ENCODE results near the gene GAN.
"Not testable (repeated sequence)": the region's sequence is repeated elsewhere in the genome, so short reads cannot be mapped to it uniquely, and the experiment has no call there.

Gene GAN

DNA sequence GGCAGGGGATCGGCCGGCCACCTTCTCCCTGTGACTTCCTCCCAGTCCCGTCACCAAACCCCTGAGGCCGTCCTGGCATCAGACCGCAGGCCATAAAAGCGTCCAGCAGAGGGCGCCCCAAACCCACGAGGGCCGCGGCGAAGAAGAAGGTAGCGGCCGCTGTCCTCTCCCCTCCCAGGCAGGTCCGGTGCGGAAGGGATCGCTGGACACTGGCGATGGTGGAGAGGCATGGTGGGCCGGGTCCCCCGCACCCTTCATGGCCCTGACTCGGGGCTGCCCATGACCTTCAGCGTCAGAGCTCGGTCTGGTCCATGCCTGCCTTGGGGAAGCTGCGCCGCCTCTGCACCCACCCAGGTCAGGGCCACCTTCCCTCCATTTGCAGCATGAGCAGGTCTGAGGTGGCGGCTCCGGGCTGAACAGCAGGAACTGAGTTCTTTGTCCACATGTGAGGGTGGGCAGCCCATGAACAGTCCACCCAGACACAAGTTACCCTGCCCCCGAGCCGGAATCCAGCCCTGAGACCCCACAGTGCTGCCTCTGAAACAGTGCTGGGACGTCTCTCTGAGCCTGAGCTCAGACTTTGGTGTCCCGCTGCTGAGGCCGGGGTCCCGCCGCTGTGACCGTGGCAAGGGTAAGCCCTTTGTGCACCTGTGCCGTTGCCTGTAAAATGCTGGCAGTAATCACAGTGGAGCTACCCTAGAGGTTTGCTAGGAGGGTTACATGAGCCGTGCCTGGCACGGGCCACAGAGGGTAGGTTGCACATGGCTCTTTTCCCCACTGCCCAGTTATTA lies 89.0 kb downstream of the GAN start:
- Histone ChIP-seq H3K27me3 (ENCODE audit: control insufficient read depth in 5 of 5, insufficient read depth in 4 of 5, low read length in 5 of 5) (peaks cover 0 to 6% (median 2%) of the 10 kb centered on the region in 5 donors), H3K27ac (ENCODE audit: low read depth, low read length) (no peak overlapping the region)

GRCh38 chr16:81405002-81405401 lies 90.2 kb downstream of the GAN start:
- peaks cover 2 to 18% (median 11%) of the 10 kb centered on the region in 5 donors for H3K4me1 ChIP-seq (ENCODE audit: control insufficient read depth in 5 of 5, insufficient read depth in 5 of 5, low read length in 5 of 5)
- not testable (repeated sequence) for H3K36me3 ChIP-seq (ENCODE audit: control insufficient read depth in 5 of 5, insufficient read depth in 5 of 5, low read length in 5 of 5); H3K9me3 ChIP-seq (ENCODE audit: control insufficient read depth in 5 of 5, low read length in 5 of 5); H3K27me3 ChIP-seq (ENCODE audit: control insufficient read depth in 5 of 5, insufficient read depth in 4 of 5, low read length in 5 of 5); H3K4me3 ChIP-seq (ENCODE audit: low read depth in 1 of 5, low read length in 5 of 5); H3K27ac ChIP-seq (ENCODE audit: low read depth, low read length); H3K9ac ChIP-seq (ENCODE audit: low read length in 5 of 5)

More for the DNA sequence above, 89.0 kb downstream of the GAN start:
- Histone ChIP-seq H3K4me1 (ENCODE audit: control insufficient read depth in 5 of 5, insufficient read depth in 5 of 5, low read length in 5 of 5) (peaks cover 2 to 18% (median 11%) of the 10 kb centered on the region in 5 donors), H3K9me3 (ENCODE audit: control insufficient read depth in 5 of 5, low read length in 5 of 5) (peaks cover 0 to 11% (median 9%) of the 10 kb centered on the region in 5 donors), H3K9ac (ENCODE audit: low read length in 5 of 5) (peak overlapping the region in 2 of 5 donors; percentile 2 to 7), H3K4me3 (ENCODE audit: low read depth in 1 of 5, low read length in 5 of 5) (peak overlapping the region in 2 of 5 donors; percentile 50 to 60), H3K36me3 (ENCODE audit: control insufficient read depth in 5 of 5, insufficient read depth in 5 of 5, low read length in 5 of 5) (no peaks in the 10 kb centered on the region)

- Histone ChIP-seq H3K9me3 (ENCODE audit: control insufficient read depth in 5 of 5, low read length in 5 of 5) (no peaks in the 10 kb centered on the region), H3K27me3 (ENCODE audit: control insufficient read depth in 5 of 5, insufficient read depth in 4 of 5, low read length in 5 of 5) (peaks cover 0 to 8% (median 2%) of the 10 kb centered on the region in 5 donors), H3K9ac (ENCODE audit: low read length in 5 of 5) (no peak overlapping the region), H3K27ac (ENCODE audit: low read depth, low read length) (no peak overlapping the region), H3K36me3 (ENCODE audit: control insufficient read depth in 5 of 5, insufficient read depth in 5 of 5, low read length in 5 of 5) (no peaks in the 10 kb centered on the region), H3K4me3 (ENCODE audit: low read depth in 1 of 5, low read length in 5 of 5) (no peak overlapping the region), H3K4me1 (ENCODE audit: control insufficient read depth in 5 of 5, insufficient read depth in 5 of 5, low read length in 5 of 5) (peaks cover 2 to 17% (median 11%) of the 10 kb centered on the region in 5 donors)
Observed at GRCh38 chr16:81405702-81406113, 90.9 kb downstream of the GAN start.

GRCh38 chr16:81408409-81408950 lies 93.7 kb downstream of the GAN start:
- Histone ChIP-seq H3K9ac (ENCODE audit: low read length in 5 of 5) (no peak overlapping the region), H3K36me3 (ENCODE audit: control insufficient read depth in 5 of 5, insufficient read depth in 5 of 5, low read length in 5 of 5) (no peaks in the 10 kb centered on the region), H3K9me3 (ENCODE audit: control insufficient read depth in 5 of 5, low read length in 5 of 5) (no peaks in the 10 kb centered on the region), H3K4me1 (ENCODE audit: control insufficient read depth in 5 of 5, insufficient read depth in 5 of 5, low read length in 5 of 5) (peaks cover 2 to 9% (median 6%) of the 10 kb centered on the region in 5 donors), H3K27ac (ENCODE audit: low read depth, low read length) (no peak overlapping the region), H3K4me3 (ENCODE audit: low read depth in 1 of 5, low read length in 5 of 5) (no peak overlapping the region), H3K27me3 (ENCODE audit: control insufficient read depth in 5 of 5, insufficient read depth in 4 of 5, low read length in 5 of 5) (peaks cover 0 to 3% (median 0%) of the 10 kb centered on the region in 5 donors)

DNA sequence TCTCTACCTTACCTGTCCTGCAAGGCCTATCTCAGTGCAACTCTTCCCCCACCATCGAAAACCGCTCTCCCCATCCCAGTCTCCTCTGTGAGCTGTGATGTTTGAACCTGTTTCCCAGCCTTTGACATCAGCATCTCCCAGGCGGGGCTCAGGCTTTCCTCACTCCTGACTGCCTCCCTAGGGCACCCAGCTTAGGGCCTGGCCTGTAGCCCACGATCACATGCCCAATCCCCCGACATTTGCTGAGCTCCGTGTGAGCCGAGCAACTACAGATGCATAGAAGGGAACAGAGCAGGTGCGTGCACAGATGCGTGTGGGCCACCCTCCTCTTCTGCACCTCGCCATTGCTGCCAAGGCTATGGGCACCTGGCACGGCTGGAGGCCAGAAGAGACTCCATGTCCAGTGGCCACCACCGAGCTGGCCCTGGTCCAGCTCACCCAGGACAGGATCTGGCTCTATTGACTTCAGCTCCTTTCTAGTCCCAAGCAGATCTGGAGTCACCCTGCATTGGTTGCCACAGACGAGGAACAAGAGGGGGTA lies 94.3 kb downstream of the GAN start:
- Histone ChIP-seq H3K27ac (ENCODE audit: low read depth, low read length) (no peak overlapping the region), H3K4me1 (ENCODE audit: control insufficient read depth in 5 of 5, insufficient read depth in 5 of 5, low read length in 5 of 5) (peaks cover 0 to 3% (median under 1%) of the 10 kb centered on the region in 5 donors), H3K9ac (ENCODE audit: low read length in 5 of 5) (no peak overlapping the region), H3K4me3 (ENCODE audit: low read depth in 1 of 5, low read length in 5 of 5) (no peak overlapping the region), H3K27me3 (ENCODE audit: control insufficient read depth in 5 of 5, insufficient read depth in 4 of 5, low read length in 5 of 5) (peaks cover 0 to 3% (median 0%) of the 10 kb centered on the region in 5 donors), H3K36me3 (ENCODE audit: control insufficient read depth in 5 of 5, insufficient read depth in 5 of 5, low read length in 5 of 5) (no peaks in the 10 kb centered on the region), H3K9me3 (ENCODE audit: control insufficient read depth in 5 of 5, low read length in 5 of 5) (no peaks in the 10 kb centered on the region)

DNA sequence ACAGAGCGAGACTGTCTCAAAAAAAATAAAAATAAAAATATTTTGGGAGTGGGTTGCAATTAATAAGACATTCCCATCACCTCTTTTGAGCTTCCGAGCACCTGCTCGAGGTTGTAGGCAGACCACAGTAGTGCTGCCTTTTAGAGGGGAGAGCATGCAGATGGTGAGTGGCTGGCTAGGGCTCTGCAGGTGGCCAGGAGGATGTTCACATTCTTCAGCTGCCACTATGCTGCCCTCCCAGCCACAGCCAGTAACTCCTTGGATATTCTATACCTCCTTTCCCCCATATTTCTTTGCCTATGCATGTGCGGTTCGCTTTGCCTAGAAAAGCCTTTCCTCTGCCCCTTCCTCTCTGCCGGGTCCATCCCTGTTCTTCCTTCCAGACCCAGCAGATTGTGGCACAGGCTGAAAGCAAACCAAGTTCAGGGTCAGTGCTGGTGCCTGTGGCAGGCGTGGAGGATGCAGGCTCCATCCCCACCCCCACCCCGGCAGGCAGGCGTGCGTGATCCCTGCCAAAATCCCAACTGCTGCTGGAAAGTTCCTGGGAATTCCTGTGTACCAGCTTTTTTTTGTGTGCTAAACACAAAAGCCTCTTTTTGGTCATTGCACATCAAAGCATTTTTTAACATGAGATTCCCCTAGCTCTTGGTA lies 96.0 kb downstream of the GAN start:
- no peak overlapping the region for H3K4me3 ChIP-seq (ENCODE audit: low read depth in 1 of 5, low read length in 5 of 5)
- H3K27ac ChIP-seq (ENCODE audit: low read depth, low read length) = no peak overlapping the region
- peaks cover 0 to 5% (median 2%) of the 10 kb centered on the region in 5 donors for H3K27me3 ChIP-seq (ENCODE audit: control insufficient read depth in 5 of 5, insufficient read depth in 4 of 5, low read length in 5 of 5)
- no peaks in the 10 kb centered on the region for H3K36me3 ChIP-seq (ENCODE audit: control insufficient read depth in 5 of 5, insufficient read depth in 5 of 5, low read length in 5 of 5)
- H3K9me3 ChIP-seq (ENCODE audit: control insufficient read depth in 5 of 5, low read length in 5 of 5) = no peaks in the 10 kb centered on the region
- H3K9ac ChIP-seq (ENCODE audit: low read length in 5 of 5) = no peak overlapping the region
- peaks cover 0 to 3% (median 0%) of the 10 kb centered on the region in 5 donors for H3K4me1 ChIP-seq (ENCODE audit: control insufficient read depth in 5 of 5, insufficient read depth in 5 of 5, low read length in 5 of 5)

DNA sequence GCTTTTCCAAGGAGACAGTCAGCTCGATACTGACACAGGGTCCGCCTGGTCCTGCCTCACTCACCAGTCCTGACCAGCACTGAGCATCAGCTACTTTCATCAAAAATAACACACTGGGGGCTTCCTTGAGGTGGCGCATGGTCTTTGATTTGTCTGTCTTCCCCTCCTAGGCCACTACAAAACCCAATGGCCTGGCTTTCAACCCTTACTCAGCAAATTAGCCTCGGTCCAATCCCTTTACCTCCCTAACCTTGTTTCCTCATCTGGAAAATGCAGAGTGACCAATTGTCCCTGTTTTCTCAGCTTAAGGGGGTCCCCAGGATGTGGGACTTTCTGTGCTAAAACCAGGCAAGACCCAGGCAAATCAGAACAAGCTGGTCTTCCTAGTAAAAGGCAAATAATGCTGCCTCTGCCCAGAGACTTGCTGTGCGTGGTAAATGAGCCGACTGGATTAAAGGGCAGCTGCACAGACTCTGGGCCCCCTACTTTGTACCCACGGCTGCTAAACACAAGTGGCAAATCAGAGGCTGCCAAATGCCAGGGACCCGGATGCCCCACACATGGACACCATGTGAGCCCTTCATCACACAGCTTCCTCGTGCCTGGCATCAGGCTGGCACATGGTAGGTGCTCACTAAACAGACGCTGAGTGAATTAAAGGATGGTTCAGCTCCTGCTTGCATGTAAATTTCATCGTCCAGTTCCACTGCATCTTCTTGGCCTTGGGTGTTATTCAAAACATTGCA lies 98.7 kb downstream of the GAN start:
- Histone ChIP-seq H3K27ac (ENCODE audit: low read depth, low read length) (no peak overlapping the region), H3K4me1 (ENCODE audit: control insufficient read depth in 5 of 5, insufficient read depth in 5 of 5, low read length in 5 of 5) (no peaks in the 10 kb centered on the region), H3K9me3 (ENCODE audit: control insufficient read depth in 5 of 5, low read length in 5 of 5) (no peaks in the 10 kb centered on the region), H3K9ac (ENCODE audit: low read length in 5 of 5) (no peak overlapping the region), H3K4me3 (ENCODE audit: low read depth in 1 of 5, low read length in 5 of 5) (no peak overlapping the region), H3K27me3 (ENCODE audit: control insufficient read depth in 5 of 5, insufficient read depth in 4 of 5, low read length in 5 of 5) (peaks cover 0 to 9% (median 4%) of the 10 kb centered on the region in 5 donors), H3K36me3 (ENCODE audit: control insufficient read depth in 5 of 5, insufficient read depth in 5 of 5, low read length in 5 of 5) (no peaks in the 10 kb centered on the region)

DNA sequence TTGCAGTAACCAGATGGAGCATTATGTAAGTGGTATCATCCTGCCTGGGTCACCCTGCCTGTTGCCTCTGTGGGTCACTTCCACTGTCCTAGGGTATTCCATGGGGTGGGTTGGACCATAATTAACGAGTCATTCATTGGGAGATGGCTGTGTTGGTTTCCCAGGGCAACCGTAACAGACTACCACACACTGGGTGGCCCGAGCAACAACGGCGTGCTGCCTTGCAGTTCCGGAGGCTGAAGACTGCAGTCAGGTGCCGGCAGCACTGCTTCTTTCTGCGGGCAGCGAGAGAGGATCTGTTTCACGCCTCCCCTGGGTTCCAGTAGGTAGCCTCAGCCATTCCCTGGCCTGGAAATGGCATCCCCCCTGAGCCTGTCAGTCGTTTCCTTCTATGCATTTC lies 101.0 kb downstream of the GAN start:
- Histone ChIP-seq H3K4me3 (ENCODE audit: low read depth in 1 of 5, low read length in 5 of 5) (no peak overlapping the region), H3K9ac (ENCODE audit: low read length in 5 of 5) (no peak overlapping the region), H3K36me3 (ENCODE audit: control insufficient read depth in 5 of 5, insufficient read depth in 5 of 5, low read length in 5 of 5) (no peaks in the 10 kb centered on the region), H3K9me3 (ENCODE audit: control insufficient read depth in 5 of 5, low read length in 5 of 5) (no peaks in the 10 kb centered on the region), H3K27ac (ENCODE audit: low read depth, low read length) (no peak overlapping the region), H3K27me3 (ENCODE audit: control insufficient read depth in 5 of 5, insufficient read depth in 4 of 5, low read length in 5 of 5) (peaks cover 0 to 6% (median 4%) of the 10 kb centered on the region in 5 donors), H3K4me1 (ENCODE audit: control insufficient read depth in 5 of 5, insufficient read depth in 5 of 5, low read length in 5 of 5) (no peaks in the 10 kb centered on the region)

DNA sequence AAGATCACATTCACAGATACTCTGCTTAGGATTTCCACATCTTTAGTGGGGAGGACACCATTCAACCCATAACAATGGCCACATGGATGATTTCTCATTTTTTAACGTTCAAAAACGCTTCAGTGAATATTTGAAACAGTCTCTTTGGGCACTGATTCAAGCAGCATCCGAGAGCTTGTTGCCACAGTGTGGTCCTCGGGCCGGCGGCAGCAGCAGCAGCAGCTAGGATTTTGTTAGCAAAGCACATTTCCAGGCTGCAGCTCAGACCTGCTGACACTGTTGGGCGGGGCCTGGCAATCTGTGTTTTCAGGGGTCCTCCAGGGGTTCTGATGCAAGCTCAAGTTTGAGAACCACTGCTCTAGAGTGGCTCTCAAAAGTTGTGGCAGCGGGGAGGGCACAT lies 102.0 kb downstream of the GAN start:
- no peaks in the 10 kb centered on the region for H3K36me3 ChIP-seq (ENCODE audit: control insufficient read depth in 5 of 5, insufficient read depth in 5 of 5, low read length in 5 of 5)
- H3K4me3 ChIP-seq (ENCODE audit: low read depth in 1 of 5, low read length in 5 of 5) = no peak overlapping the region
- no peaks in the 10 kb centered on the region for H3K9me3 ChIP-seq (ENCODE audit: control insufficient read depth in 5 of 5, low read length in 5 of 5)
- H3K9ac ChIP-seq (ENCODE audit: low read length in 5 of 5) = no peak overlapping the region
- H3K4me1 ChIP-seq (ENCODE audit: control insufficient read depth in 5 of 5, insufficient read depth in 5 of 5, low read length in 5 of 5) = peaks cover 0 to 3% (median 0%) of the 10 kb centered on the region in 5 donors
- H3K27ac ChIP-seq (ENCODE audit: low read depth, low read length) = no peak overlapping the region
- peaks cover 0 to 6% (median 4%) of the 10 kb centered on the region in 5 donors for H3K27me3 ChIP-seq (ENCODE audit: control insufficient read depth in 5 of 5, insufficient read depth in 4 of 5, low read length in 5 of 5)

All from subcutaneous abdominal adipose tissue (tissue), 5 donors.